Esophagus (tissue), 2 donors: ENCODE measurements around the gene USHBP1. TPM values are rescaled to one million over a fixed set of nuclear protein-coding genes. Genes with fewer than 3 reads are reported as not detected.

ENCODE experiments used
- H3K27ac ChIP-seq, 2 donors: one replicate each; pipeline ENCODE4 v1.5.1; 2013; ENCODE audit warnings: low read depth in 2 of 2, mild to moderate bottlenecking in 2 of 2, inconsistent platforms in 1 of 2, low read length in 1 of 2, moderate library complexity in 1 of 2
- H3K27me3 ChIP-seq, 2 donors: one replicate each; pipeline ENCODE4 v1.6.1; 2013; ENCODE audit warnings: low read length in 2 of 2, control low read depth in 1 of 2, mild to moderate bottlenecking in 1 of 2; ENCODE audit not compliant: insufficient read depth in 2 of 2, control insufficient read depth in 1 of 2
- H3K36me3 ChIP-seq, 2 donors: one replicate each; pipeline ENCODE4 v1.6.1; 2013; ENCODE audit warnings: low read length in 1 of 2; ENCODE audit not compliant: control insufficient read depth in 2 of 2, insufficient read depth in 2 of 2
- H3K4me1 ChIP-seq, 2 donors: one replicate each; pipeline ENCODE4 v1.6.1; 2013; ENCODE audit warnings: low read length in 1 of 2; ENCODE audit not compliant: control insufficient read depth in 2 of 2, insufficient read depth in 2 of 2
- H3K4me3 ChIP-seq, 2 donors: one replicate each; pipeline ENCODE4 v1.5.1; 2013; ENCODE audit warnings: low read length in 2 of 2, mild to moderate bottlenecking in 2 of 2, low read depth in 1 of 2, moderate library complexity in 1 of 2
- H3K9me3 ChIP-seq, 2 donors: one replicate each; pipeline ENCODE4 v1.6.1; 2013; ENCODE audit warnings: mild to moderate bottlenecking in 2 of 2, low read depth in 1 of 2, low read length in 1 of 2, moderate library complexity in 1 of 2; ENCODE audit not compliant: control insufficient read depth in 2 of 2, insufficient read depth in 1 of 2
- WGBS, 2 donors: extraction: QIAGEN DNeasy Blood & Tissue Kit; methylation state at CpG; one replicate each; pipeline ENCODE4 v1.1.7; 2013; 5-methylcytosine and 5-hydroxymethylcytosine counted together
- polyA plus RNA-seq, 2 donors: library from polyadenylated mRNA; stranded (reverse); fragments of 200-250 nt; gene quantifications; one replicate each; pipeline ENCODE4 v1.2.3, GENCODE V29; 2013
- donor health status: healthy with polysubstance abuse.
- donor health status: Bipolar disorder and iron deficiency.

Gene USHBP1
- polyA plus RNA-seq, 2 donors = 1.5 to 2.9 TPM

DNA sequence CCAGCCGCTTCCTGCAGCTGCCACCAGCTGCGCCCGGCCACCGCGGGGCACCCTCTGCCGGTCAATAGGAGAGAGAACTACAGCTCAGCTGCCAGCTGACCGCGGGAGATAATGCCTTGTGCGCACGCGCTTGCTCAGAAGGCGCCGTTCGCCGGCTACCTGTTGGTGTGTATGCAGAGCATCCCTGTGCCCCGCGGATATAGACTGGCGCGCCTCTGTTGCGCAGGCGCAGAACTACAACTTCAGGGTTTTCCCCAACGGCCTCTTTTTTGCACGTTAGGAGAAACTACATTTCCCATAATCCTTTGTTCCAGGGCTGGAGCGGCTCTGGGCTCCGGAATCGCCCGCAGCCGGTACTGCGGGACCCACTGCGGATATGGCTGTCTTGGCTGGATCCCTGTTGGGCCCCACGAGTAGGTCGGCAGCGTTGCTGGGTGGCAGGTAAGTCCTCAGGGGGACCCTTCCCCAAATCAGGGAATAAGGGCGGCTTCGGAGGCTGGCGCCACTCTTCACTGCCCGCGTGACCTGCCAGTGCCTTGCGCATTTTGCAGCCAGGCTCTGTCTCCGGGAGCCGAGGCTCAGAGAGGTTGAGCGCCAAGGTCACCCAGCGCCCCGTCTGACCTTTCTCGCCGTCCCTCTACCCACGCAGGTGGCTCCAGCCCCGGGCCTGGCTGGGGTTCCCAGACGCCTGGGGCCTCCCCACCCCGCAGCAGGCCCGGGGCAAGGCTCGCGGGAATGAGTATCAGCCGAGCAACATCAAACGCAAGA, 41.2 kb upstream of the USHBP1 start, which contains the start of gene MRPL34:
TSS of gene MRPL34 (plus strand) at position 356 of the 768 bp plus-strand sequence. CDS start at position 377, 21 bp downstream.
- Histone ChIP-seq H3K27me3 (no peaks in the 10 kb centered on the region), H3K27ac (peak within 1 kb of the TSS; percentile 95), H3K4me1 (peaks cover 4 to 16% of the 10 kb centered on the region in 2 donors), H3K36me3 (peaks cover 0 to 3% of the 10 kb centered on the region in 2 donors), H3K9me3 (no peaks in the 10 kb centered on the region), H3K4me3 (peak within 1 kb of the TSS; percentile 71 to 80)
- WGBS, 2 donors = 0 to 1% methylated on average over 55 of the region's 55 CpGs

DNA sequence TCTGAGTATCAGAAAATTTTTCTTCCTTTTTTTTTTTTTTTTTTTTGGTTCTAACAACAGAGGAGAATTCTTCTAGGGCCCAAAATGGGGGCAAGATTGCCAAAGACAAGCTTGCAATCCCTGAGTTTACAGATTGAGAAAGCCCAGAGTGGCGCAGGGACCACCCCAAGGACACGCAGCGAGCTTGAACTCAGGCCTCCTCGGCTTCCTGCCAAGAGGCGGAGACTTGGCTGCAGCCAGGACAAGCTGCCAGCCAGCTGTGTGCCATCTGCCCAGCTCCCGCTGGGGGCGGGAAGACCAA, 40.6 kb upstream of the USHBP1 start:
- no peaks in the 10 kb centered on the region for H3K9me3 ChIP-seq
- peaks cover 0 to 3% of the 10 kb centered on the region in 2 donors for H3K36me3 ChIP-seq
- peak overlapping the region; percentile 95 for H3K27ac ChIP-seq
- no peak overlapping the region for H3K4me3 ChIP-seq
- WGBS, 2 donors = 0 to 1% methylated on average over 7 of the region's 7 CpGs
- peaks cover 0 to 10% of the 10 kb centered on the region in 2 donors for H3K4me1 ChIP-seq
- no peaks in the 10 kb centered on the region for H3K27me3 ChIP-seq

DNA sequence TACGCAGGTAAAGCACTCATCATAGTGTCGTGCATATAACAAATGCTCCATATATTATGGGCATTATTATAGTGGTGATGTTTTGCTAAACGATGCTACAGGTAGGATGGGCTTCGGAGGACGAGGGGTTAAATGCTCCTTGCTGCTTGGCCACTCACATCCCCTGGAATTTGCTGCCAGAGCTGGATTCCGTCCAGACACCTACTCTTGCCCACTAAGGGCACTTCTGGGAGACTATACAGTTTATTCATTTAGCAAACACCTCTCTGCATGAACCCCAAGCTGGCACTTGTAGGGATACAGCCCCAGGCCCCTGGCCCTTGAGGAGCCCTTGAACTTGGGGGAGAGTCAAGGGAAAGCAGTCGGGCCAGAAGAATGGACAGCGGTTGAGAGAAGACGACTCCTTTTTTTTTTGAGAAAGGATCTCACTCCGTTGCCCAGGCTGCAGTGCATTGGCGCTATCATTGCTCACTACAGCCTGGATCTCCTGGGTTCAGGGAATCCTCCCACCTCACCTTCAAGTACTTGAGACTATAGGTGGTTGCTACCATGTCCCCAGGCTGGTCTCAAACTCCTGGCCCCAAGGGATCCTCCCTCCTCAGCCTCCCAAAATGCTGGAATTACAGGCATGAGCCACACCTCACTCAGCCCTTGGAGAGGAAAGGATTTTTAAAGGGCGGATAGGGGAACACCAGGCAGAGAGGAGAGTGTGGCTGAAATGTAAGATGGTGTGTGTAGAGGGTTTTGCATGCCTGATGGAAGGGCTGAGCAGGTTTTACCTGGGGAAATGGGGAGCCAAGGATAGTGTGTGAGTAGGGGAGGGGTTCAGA, 40.1 kb upstream of the USHBP1 start:
- WGBS, 2 donors = 50 to 60% methylated on average over 12 of the region's 12 CpGs
- no peaks in the 10 kb centered on the region for H3K9me3 ChIP-seq
- H3K36me3 ChIP-seq = peaks cover 0 to 3% of the 10 kb centered on the region in 2 donors
- H3K27me3 ChIP-seq = no peaks in the 10 kb centered on the region
- peaks cover 0 to 8% of the 10 kb centered on the region in 2 donors for H3K4me1 ChIP-seq
- no peak overlapping the region for H3K4me3 ChIP-seq
- H3K27ac ChIP-seq = peak overlapping the region; percentile 47 to 95

DNA sequence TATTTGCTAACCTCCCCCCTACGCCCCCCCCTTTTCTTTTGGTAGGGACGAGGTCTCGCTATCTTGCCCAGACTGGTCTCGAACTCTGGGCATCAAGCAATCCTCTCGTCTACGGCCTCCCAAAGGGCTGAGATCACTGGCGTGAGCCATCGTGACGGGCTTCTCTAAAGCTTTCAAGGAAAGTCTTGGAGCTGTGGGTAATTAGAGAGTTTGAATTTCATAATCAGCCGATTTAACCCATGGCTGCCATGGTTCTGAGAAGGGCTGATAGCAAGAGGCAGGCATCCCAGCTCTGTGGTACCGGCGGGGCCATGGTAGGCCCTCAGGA, 39.4 kb upstream of the USHBP1 start:
- WGBS, 2 donors = 52 to 68% methylated on average over 12 of the region's 12 CpGs

DNA sequence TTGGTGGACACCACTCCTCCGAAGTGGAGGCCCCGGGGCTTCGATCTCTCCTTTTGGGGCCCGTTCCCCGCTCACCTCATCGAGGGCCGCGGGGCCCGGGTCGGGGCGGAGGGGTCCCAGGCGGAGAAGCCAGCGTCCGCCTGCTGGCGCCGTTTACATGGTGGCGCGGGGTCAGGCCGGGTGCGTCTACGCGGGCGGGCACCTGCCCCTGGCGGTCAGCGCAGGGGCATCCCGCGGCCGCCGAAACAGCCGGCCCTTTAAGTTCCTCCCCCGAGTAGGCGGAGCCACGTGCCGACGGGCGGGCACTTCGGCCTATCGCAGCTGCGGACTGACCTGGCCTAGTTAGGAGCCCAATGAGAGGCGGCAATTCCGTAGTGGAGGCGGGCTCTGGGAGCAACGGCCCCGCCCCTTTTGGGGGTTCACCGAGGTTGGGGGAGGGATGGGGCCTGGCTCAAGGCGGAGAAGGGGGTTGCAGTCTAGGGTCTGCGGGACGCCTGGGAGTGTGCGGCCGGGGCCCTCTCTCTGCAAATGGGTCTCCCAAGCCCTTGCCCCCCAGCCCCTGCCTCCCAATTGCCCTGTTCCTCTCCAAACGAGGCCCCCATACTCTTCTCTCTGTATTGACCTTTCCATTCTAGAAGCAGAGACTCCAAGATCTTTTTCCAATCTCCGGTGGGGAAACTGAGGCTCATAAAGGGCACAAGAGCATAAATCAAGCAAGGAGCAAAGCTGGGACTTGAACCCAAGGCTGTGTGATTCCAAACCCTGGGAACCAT, 38.8 kb upstream of the USHBP1 start, which contains the start of gene ABHD8:
TSS of gene ABHD8 (minus strand) at position 259 of the 773 bp plus-strand sequence. CDS start 1,809 bp downstream, outside the sequence.
- Histone ChIP-seq H3K36me3 (peaks cover 0 to 3% of the 10 kb centered on the region in 2 donors), H3K4me3 (peak within 1 kb of the TSS; percentile 62 to 68), H3K27me3 (no peaks in the 10 kb centered on the region), H3K27ac (peak within 1 kb of the TSS; percentile 48 to 62), H3K9me3 (no peaks in the 10 kb centered on the region), H3K4me1 (peaks cover 0 to 8% of the 10 kb centered on the region in 2 donors)
- 1% methylated on average over 51 to 52 of the region's 52 CpGs for WGBS, 2 donors

More for the DNA sequence above, 39.4 kb upstream of the USHBP1 start:
- H3K27me3 ChIP-seq = no peaks in the 10 kb centered on the region
- peak overlapping the region; percentile 43 to 62 for H3K27ac ChIP-seq
- peaks cover 0 to 8% of the 10 kb centered on the region in 2 donors for H3K4me1 ChIP-seq
- peak overlapping the region in 1 of 2 donors; percentile 21 for H3K4me3 ChIP-seq
- no peaks in the 10 kb centered on the region for H3K9me3 ChIP-seq
- peaks cover 0 to 3% of the 10 kb centered on the region in 2 donors for H3K36me3 ChIP-seq

DNA sequence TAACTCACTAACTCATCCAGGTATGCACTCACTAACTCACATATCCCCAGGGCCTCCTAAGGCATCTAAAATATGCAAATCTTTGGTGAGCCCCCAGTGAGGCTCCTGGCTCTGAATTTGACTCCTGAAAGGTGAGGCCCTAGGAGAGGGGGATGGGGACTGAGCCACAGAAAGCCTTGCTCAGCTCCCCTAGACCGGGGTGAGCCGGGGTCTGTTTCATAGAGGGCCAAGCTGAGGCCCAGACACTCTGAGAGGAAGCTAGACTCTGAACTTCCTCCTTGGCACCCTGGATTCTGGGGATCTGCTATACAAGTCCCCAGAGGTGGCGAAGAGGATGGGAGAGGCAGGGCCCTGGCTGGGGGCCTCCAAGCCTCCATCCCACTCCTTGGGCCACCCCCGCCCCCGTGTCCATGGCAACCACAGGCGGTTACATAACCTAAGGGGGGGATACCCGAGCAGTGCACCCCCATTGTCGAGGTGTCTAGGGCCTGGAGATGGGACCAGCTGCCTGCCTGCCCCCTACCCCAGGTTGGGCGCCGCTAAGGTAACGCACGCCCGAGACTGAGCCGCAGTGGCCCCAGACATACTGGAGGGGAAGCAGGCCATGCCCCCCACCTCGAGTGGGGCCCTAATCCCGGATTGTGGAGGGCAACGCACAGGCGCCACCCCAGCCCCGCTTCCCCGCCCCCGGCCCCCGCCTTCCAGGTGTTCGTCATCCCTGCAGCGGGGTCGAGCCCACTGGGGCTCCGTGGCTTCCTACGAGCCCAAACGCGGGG, 38.0 kb upstream of the USHBP1 start:
- H3K4me1 ChIP-seq = peaks cover 0 to 5% of the 10 kb centered on the region in 2 donors
- peaks cover 0 to 3% of the 10 kb centered on the region in 2 donors for H3K36me3 ChIP-seq
- H3K27ac ChIP-seq = peak overlapping the region; percentile 45 to 48
- H3K9me3 ChIP-seq = no peaks in the 10 kb centered on the region
- peak overlapping the region; percentile 62 to 68 for H3K4me3 ChIP-seq
- H3K27me3 ChIP-seq = no peaks in the 10 kb centered on the region
- WGBS, 2 donors = 12 to 18% methylated on average over 23 to 29 of the region's 29 CpGs

DNA sequence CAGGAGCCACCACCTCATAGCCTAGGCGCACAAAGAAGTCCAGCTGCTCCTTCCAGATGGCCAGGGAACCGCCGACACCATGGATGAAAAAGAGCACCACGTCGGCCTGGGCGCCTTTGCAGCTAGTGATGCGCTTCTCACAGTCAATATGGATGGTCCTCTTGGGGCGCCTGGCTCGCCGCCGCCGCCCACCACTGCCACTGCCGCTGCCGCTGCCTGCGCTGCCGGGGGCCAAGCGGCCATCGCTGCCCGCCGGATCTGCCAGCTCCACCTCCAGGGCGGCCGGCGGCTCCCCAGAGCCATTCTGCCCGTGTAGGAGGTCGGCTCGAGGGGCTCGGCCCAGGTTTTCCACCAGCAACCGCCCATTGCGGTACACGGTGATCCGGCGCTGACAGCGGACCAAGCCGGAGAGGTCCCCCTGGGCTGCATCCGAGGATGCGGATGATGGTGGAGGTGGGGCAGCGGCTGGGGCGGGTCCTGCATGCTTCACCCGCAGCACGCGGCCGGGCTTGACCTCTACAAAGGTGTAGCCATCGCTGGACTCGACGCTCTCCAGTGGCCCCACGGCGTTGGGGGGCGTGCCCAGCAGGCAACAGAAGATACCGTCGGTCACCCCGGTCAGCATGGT, 36.6 kb upstream of the USHBP1 start:
- no peaks in the 10 kb centered on the region for H3K27me3 ChIP-seq
- H3K9me3 ChIP-seq = no peaks in the 10 kb centered on the region
- no peak overlapping the region for H3K27ac ChIP-seq
- 93 to 95% methylated on average over 40 to 51 of the region's 51 CpGs for WGBS, 2 donors
- H3K4me3 ChIP-seq = no peak overlapping the region
- peaks cover 0 to 3% of the 10 kb centered on the region in 2 donors for H3K36me3 ChIP-seq
- H3K4me1 ChIP-seq = peaks cover 0 to 5% of the 10 kb centered on the region in 2 donors

DNA sequence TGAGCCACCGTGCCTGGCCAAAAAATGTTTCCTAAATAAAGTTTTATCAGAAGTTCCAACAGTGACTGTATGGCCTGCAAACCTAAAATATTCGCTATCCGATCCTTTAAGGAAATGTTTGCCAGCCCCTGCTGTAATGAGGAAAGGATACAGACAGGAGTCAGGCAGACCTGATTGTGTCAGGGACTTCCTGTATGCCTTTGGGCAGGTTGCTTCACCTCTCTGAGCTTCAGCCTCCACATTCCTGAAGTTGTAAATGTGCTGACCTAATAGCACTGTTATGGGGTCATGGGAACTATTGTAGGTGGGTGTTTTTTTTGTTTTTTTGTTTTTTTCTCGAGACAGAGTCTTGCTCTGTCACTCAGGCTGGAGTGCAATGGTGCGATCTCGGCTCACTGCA, 32.4 kb upstream of the USHBP1 start:
- WGBS, 2 donors = 91 to 92% methylated on average over 6 of the region's 6 CpGs
- H3K27ac ChIP-seq = no peak overlapping the region
- H3K9me3 ChIP-seq = no peaks in the 10 kb centered on the region
- peaks cover 0 to 3% of the 10 kb centered on the region in 2 donors for H3K4me1 ChIP-seq
- no peaks in the 10 kb centered on the region for H3K27me3 ChIP-seq
- peaks cover 0 to 6% of the 10 kb centered on the region in 2 donors for H3K36me3 ChIP-seq
- no peak overlapping the region for H3K4me3 ChIP-seq
